MM.1S (cell line): Measurements from ENCODE around the gene C20orf202.

Experiments used
- EZH2 ChIP-seq: fragments of 300-600 bp; sonication (generic); optimal IDR thresholded peaks from 2 replicates; pipeline ENCODE3; 2017; ENCODE audit warnings: low read depth, mild to moderate bottlenecking, antibody characterized with exemption, low read length, mixed read lengths
- EZH2phosphoT487 ChIP-seq: fragments of 300-600 bp; sonication (generic); IDR thresholded peaks from 2 replicates; pipeline ENCODE4 v1.6.1; 2018; ENCODE audit warnings: antibody characterized with exemption, low read length
- TF ChIP-seq, protein P1 (sequence below): fragments of 300-600 bp; sonication (generic); IDR thresholded peaks from 2 replicates; pipeline ENCODE4 v1.5.1; 2016; ENCODE audit warnings: antibody characterized with exemption, low read length, mixed read lengths

DNA sequence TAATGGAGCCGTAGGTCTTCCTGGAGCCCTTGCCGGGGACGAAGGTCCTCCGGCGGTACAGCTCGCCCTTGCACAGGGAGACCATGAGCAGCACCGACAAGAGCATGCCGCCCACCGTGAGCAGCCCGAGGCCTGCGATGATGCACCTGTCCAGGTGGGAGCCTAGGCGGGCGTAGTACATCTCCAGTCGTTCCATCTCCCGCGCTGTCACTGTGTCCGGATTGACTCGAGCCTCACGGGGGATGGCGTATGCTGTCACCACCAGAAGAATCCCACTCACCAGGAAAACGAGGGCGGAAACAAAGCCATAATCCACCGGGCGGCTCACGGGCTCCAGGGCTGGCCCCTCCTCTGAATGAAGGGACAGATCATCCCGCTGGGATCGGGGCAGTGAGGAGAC, 22.3 kb upstream of the C20orf202 start:
- TF ChIP-seq, protein P1, sequence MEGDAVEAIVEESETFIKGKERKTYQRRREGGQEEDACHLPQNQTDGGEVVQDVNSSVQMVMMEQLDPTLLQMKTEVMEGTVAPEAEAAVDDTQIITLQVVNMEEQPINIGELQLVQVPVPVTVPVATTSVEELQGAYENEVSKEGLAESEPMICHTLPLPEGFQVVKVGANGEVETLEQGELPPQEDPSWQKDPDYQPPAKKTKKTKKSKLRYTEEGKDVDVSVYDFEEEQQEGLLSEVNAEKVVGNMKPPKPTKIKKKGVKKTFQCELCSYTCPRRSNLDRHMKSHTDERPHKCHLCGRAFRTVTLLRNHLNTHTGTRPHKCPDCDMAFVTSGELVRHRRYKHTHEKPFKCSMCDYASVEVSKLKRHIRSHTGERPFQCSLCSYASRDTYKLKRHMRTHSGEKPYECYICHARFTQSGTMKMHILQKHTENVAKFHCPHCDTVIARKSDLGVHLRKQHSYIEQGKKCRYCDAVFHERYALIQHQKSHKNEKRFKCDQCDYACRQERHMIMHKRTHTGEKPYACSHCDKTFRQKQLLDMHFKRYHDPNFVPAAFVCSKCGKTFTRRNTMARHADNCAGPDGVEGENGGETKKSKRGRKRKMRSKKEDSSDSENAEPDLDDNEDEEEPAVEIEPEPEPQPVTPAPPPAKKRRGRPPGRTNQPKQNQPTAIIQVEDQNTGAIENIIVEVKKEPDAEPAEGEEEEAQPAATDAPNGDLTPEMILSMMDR: no peak
- TF ChIP-seq EZH2: no peak
- TF ChIP-seq EZH2phosphoT487: no peak
